Lower leg skin (tissue), 3 donors: ENCODE measurements around the gene RALGAPB.
"Not testable (repeated sequence)": the region's sequence is repeated elsewhere in the genome, so short reads cannot be mapped to it uniquely, and the experiment has no call there.

ENCODE experiments used
- CTCF ChIP-seq, 3 donors: fragments of 450-650 bp; IDR thresholded peaks; one replicate each; pipeline ENCODE4 v1.5.1; 2016; ENCODE audit warnings: antibody characterized with exemption in 3 of 3, mild to moderate bottlenecking in 3 of 3, moderate library complexity in 2 of 3
- POLR2A ChIP-seq, 2 donors: fragments of 450-650 bp; IDR thresholded peaks; one replicate each; pipeline ENCODE4 v1.6.1; 2016 to 2017; ENCODE audit warnings: antibody characterized with exemption in 2 of 2, mild to moderate bottlenecking in 1 of 2, moderate library complexity in 1 of 2

- TF ChIP-seq POLR2A, CTCF (IDR thresholded peaks at IDR 0.05): not testable (repeated sequence)
These were observed 31.5 kb upstream of the RALGAPB start for GRCh38 chr20:38441110-38441509.
